PC-9 (cell line): ENCODE measurements around the gene DNAJB8. TPM values are rescaled to one million over a fixed set of nuclear protein-coding genes. Genes with fewer than 3 reads are reported as not detected.

Experiments
- BruUV-seq: library from RNA; stranded (reverse); fragments of 400-500 nt; replicated peaks from 2 replicates; lab custom pipeline; 2021; lab: Mats Ljungman, UMichigan
- CTCF ChIA-PET: fragments of 300-600 bp; sonication (Branson Sonifier 250); formaldehyde crosslinking; loops from one replicate; lab custom pipeline; 2022; ENCODE audit warnings: antibody characterized with exemption; lab: Charles Lee
- POLR2A ChIA-PET: fragments of 300-600 bp; sonication (Branson Sonifier 250); formaldehyde crosslinking; loops from one replicate; lab custom pipeline; 2022; ENCODE audit warnings: antibody characterized with exemption; ENCODE audit not compliant: unreplicated experiment; lab: Charles Lee
- DNase-seq, 2 experiments: peaks; one replicate each; pipeline versions ENCODE4 v3.0.0 to v3.0.0-alpha.2; 2015 to 2022; ENCODE audit warnings: mixed read lengths in 1 of 2
- H2AFZ ChIP-seq: fragments of 200-600 bp; sonication (generic); 2 replicates; pipeline ENCODE4 v1.8.1; 2017; ENCODE audit warnings: antibody characterized with exemption
- H3F3A ChIP-seq: fragments of 200-600 bp; sonication (generic); 2 replicates; pipeline ENCODE4 v1.8.1; 2017; ENCODE audit warnings: antibody characterized with exemption, mild to moderate bottlenecking, low read depth; ENCODE audit not compliant: insufficient read depth
- H3K27ac ChIP-seq: fragments of 200-600 bp; sonication (generic); 2 replicates; pipeline ENCODE4 v1.6.1; 2016; ENCODE audit warnings: mixed run types
- H3K27me3 ChIP-seq: fragments of 200-600 bp; sonication (generic); 2 replicates; pipeline ENCODE4 v1.6.1; 2016; ENCODE audit warnings: low read depth, mixed run types; ENCODE audit not compliant: insufficient read depth
- H3K36me3 ChIP-seq: fragments of 200-600 bp; sonication (generic); 2 replicates; pipeline ENCODE4 v1.6.1; 2016; ENCODE audit warnings: low read depth, mixed run types
- H3K4me1 ChIP-seq: fragments of 200-600 bp; sonication (generic); replicated peaks from 2 replicates; pipeline ENCODE4 v1.6.1; 2016; ENCODE audit warnings: mixed run types; ENCODE audit not compliant: insufficient read depth
- H3K4me2 ChIP-seq: fragments of 200-600 bp; sonication (generic); 2 replicates; pipeline ENCODE4 v1.6.1; 2017; ENCODE audit warnings: mixed run types
- H3K4me3 ChIP-seq: fragments of 200-600 bp; sonication (generic); 2 replicates; pipeline ENCODE4 v1.6.1; 2016; ENCODE audit warnings: mixed run types
- H3K79me2 ChIP-seq: fragments of 200-600 bp; sonication (generic); 2 replicates; pipeline ENCODE4 v1.6.1; 2017; ENCODE audit warnings: low read depth, mixed run types
- H3K9me2 ChIP-seq: fragments of 200-600 bp; sonication (generic); 2 replicates; pipeline ENCODE4 v1.8.1; 2017; ENCODE audit warnings: mild to moderate bottlenecking; ENCODE audit not compliant: insufficient read depth
- H3K9me3 ChIP-seq: fragments of 200-600 bp; sonication (generic); 2 replicates; pipeline ENCODE4 v1.8.1; 2016; ENCODE audit warnings: low read depth; ENCODE audit not compliant: insufficient read depth
- H4K20me1 ChIP-seq: fragments of 200-600 bp; sonication (generic); 2 replicates; pipeline ENCODE4 v1.8.1; 2017; ENCODE audit not compliant: insufficient read depth
- CTCF ChIP-seq: fragments of 200-600 bp; sonication (generic); conservative IDR thresholded peaks from 2 replicates; pipeline ENCODE4 v1.6.1; 2017; ENCODE audit warnings: mixed run types, antibody characterized with exemption, mild to moderate bottlenecking, moderate library complexity
- EZH2 ChIP-seq: fragments of 200-600 bp; sonication (generic); IDR thresholded peaks from 2 replicates; pipeline ENCODE4 v1.8.0; 2017; ENCODE audit warnings: antibody characterized with exemption, low read depth
- intact Hi-C: fragments of 100-400 bp; cut with micrococcal nuclease; formaldehyde crosslinking; loops from one replicate; pipeline ENCODE4 v1.10.0; 2022; ENCODE audit not compliant: unreplicated experiment
- total RNA-seq: library from RNA; stranded (reverse); gene quantifications from 2 replicates; pipeline ENCODE4 v1.2.3, GENCODE V29; 2021

Gene DNAJB8
- total RNA-seq, 1 experiment from 2014 or later, result not detected

GRCh38 chr3:128430301-128430700, 36.4 kb downstream of the DNAJB8 start:
- no peaks in the 10 kb centered on the region for H3K9me2 ChIP-seq
- TF ChIP-seq EZH2, result no peak
- TF ChIP-seq CTCF, result no peak
- BruUV-seq, result no TSS peak
- H3K36me3 ChIP-seq, result no peaks in the 10 kb centered on the region
- intact Hi-C loops, result no loop called here
- no peak overlapping the region for H2AFZ ChIP-seq
- no peaks in the 10 kb centered on the region for H4K20me1 ChIP-seq
- peaks cover 27% of the 10 kb centered on the region for H3F3A ChIP-seq
- H3K27ac ChIP-seq, result no peak overlapping the region
- ChIA-PET POLR2A (interaction anchor here (0.6 kb wide), 1 partner anchor 148 kb away, joined by 10 read pairs; no protein-coding TSS in a partner anchor), CTCF (no interaction called here)
- DNase-seq, result peak in 1 of 2 experiments; percentile 26
- H3K27me3 ChIP-seq, result no peaks in the 10 kb centered on the region
- peaks cover 50% of the 10 kb centered on the region for H3K4me1 ChIP-seq
- H3K9me3 ChIP-seq, result no peaks in the 10 kb centered on the region
- H3K4me3 ChIP-seq, result no peak overlapping the region
- no peak overlapping the region for H3K4me2 ChIP-seq
- no peaks in the 10 kb centered on the region for H3K79me2 ChIP-seq

- Histone ChIP-seq H3K4me2 (no peak overlapping the region), H3F3A (peaks cover 27% of the 10 kb centered on the region), H3K27me3 (no peaks in the 10 kb centered on the region), H3K4me3 (no peak overlapping the region), H3K36me3 (no peaks in the 10 kb centered on the region), H3K79me2 (no peaks in the 10 kb centered on the region), H3K9me3 (no peaks in the 10 kb centered on the region), H3K9me2 (no peaks in the 10 kb centered on the region), H2AFZ (no peak overlapping the region), H3K27ac (no peak overlapping the region), H3K4me1 (peaks cover 51% of the 10 kb centered on the region), H4K20me1 (no peaks in the 10 kb centered on the region)
- TF ChIP-seq CTCF (no peak), EZH2 (no peak)
- no TSS peak for BruUV-seq
- DNase-seq, result no peak
- intact Hi-C loops, result loop anchor here (10.0 kb wide), 1 partner anchor 335 kb away; no protein-coding TSS in a partner anchor
- ChIA-PET POLR2A (interaction anchor here (0.6 kb wide), 1 partner anchor 149 kb away, joined by 10 read pairs; no protein-coding TSS in a partner anchor), CTCF (no interaction called here)
Observed at GRCh38 chr3:128429751-128430150, 36.9 kb downstream of the DNAJB8 start.

GRCh38 chr3:128429275-128429674, 37.4 kb downstream of the DNAJB8 start:
- intact Hi-C loops, result loop anchor here (10.0 kb wide), 1 partner anchor 334 kb away; no protein-coding TSS in a partner anchor
- no peak overlapping the region for H2AFZ ChIP-seq
- no peak overlapping the region for H3K27ac ChIP-seq
- POLR2A ChIA-PET, result no interaction called here
- H3K4me3 ChIP-seq, result no peak overlapping the region
- no peaks in the 10 kb centered on the region for H3K36me3 ChIP-seq
- no peak overlapping the region for H3K4me2 ChIP-seq
- DNase-seq, result no peak
- H3K4me1 ChIP-seq, result peaks cover 51% of the 10 kb centered on the region
- TF ChIP-seq CTCF (no peak), EZH2 (no peak)
- H3K79me2 ChIP-seq, result no peaks in the 10 kb centered on the region
- CTCF ChIA-PET, result interaction anchor here (0.7 kb wide), 1 partner anchor 43 kb away, joined by 3 read pairs; no protein-coding TSS in a partner anchor
- no peaks in the 10 kb centered on the region for H3K9me2 ChIP-seq
- no peaks in the 10 kb centered on the region for H4K20me1 ChIP-seq
- no peaks in the 10 kb centered on the region for H3K9me3 ChIP-seq
- H3F3A ChIP-seq, result peaks cover 22% of the 10 kb centered on the region; the same call in 1 of the 2 replicates
- H3K27me3 ChIP-seq, result no peaks in the 10 kb centered on the region
- no TSS peak for BruUV-seq
